H1 (cell line): ENCODE measurements around the gene ANKFN1. TPM values are rescaled to one million over a fixed set of nuclear protein-coding genes. Genes with fewer than 3 reads are reported as not detected.

Source experiments
- CTCF ChIA-PET: fragments of 300-600 bp; sonication (Branson Sonifier 250); formaldehyde crosslinking; loops from one replicate; lab custom pipeline; 2021; ENCODE audit not compliant: partially characterized antibody; lab: Charles Lee
- POLR2A ChIA-PET: fragments of 300-600 bp; sonication (Branson Sonifier 250); formaldehyde crosslinking; loops from one replicate; lab custom pipeline; 2021; ENCODE audit warnings: inconsistent platforms; ENCODE audit not compliant: partially characterized antibody; lab: Charles Lee
- DNase-seq, 2 experiments: peaks; one replicate each; pipeline versions ENCODE4 v3.0.0 to v3.0.0-alpha.2; 2010 to 2022; ENCODE audit warnings: low spot score in 2 of 2, low read depth in 1 of 2, mixed read lengths in 1 of 2
- FAIRE-seq: peaks from 2 replicates; lab custom pipeline; 2011; peaks lifted over from hg19 to GRCh38; lab: Jason Lieb, UNC
- H2AFZ ChIP-seq: 2 replicates; pipeline ENCODE4 v1.8.1; 2012; ENCODE audit warnings: low read length, inconsistent platforms
- H2AK5ac ChIP-seq: 2 replicates; pipeline ENCODE4 v1.6.1; 2013; ENCODE audit warnings: low read depth, low read length
- H2BK120ac ChIP-seq: replicated peaks from 2 replicates; pipeline ENCODE3; 2013; ENCODE audit warnings: low read depth, low read length, inconsistent platforms
- H2BK12ac ChIP-seq: 2 replicates; pipeline ENCODE4 v1.6.1; 2013; ENCODE audit warnings: low read depth, low read length
- H2BK15ac ChIP-seq: 2 replicates; pipeline ENCODE4 v1.6.1; 2013; ENCODE audit warnings: low read length
- H2BK20ac ChIP-seq: 2 replicates; pipeline ENCODE4 v1.6.1; 2013; ENCODE audit warnings: low read length
- H2BK5ac ChIP-seq: 2 replicates; pipeline ENCODE4 v1.6.1; 2013; ENCODE audit warnings: low read depth, low read length
- H3K14ac ChIP-seq: 2 replicates; pipeline ENCODE4 v1.6.1; 2013; ENCODE audit warnings: inconsistent platforms; ENCODE audit not compliant: insufficient read length
- H3K18ac ChIP-seq: 2 replicates; pipeline ENCODE4 v1.6.1; 2013; ENCODE audit warnings: low read length; ENCODE audit errors: extremely low read depth
- H3K23ac ChIP-seq: 2 replicates; pipeline ENCODE4 v1.6.1; 2013; ENCODE audit warnings: inconsistent platforms; ENCODE audit not compliant: insufficient read length
- H3K23me2 ChIP-seq: 2 replicates; pipeline ENCODE4 v1.6.1; 2013; ENCODE audit warnings: low read depth, low read length
- H3K27ac ChIP-seq: 2 replicates; pipeline ENCODE4 v1.6.1; 2011; ENCODE audit warnings: low read depth, low read length, inconsistent platforms
- H3K27me3 ChIP-seq, 4 experiments: replicated peaks in 1 of 4; 1 replicate in 1 of 4; 2 replicates in 3 of 4; pipeline versions ENCODE4 v1.6.1 to v1.8.1; 2011 to 2013; ENCODE audit warnings: low read length in 3 of 4, mild to moderate bottlenecking in 3 of 4, inconsistent platforms in 2 of 4, mixed read lengths in 2 of 4, moderate library complexity in 1 of 4; ENCODE audit not compliant: control insufficient read depth in 3 of 4, insufficient read depth in 3 of 4; ENCODE audit errors: extremely low read depth in 1 of 4
- H3K36me3 ChIP-seq, 4 experiments: 2 replicates each; pipeline versions ENCODE4 v1.6.1 to v1.8.1; 2011 to 2013; ENCODE audit warnings: mild to moderate bottlenecking in 4 of 4, low read length in 3 of 4, moderate library complexity in 2 of 4, control low read depth in 1 of 4, inconsistent platforms in 1 of 4; ENCODE audit not compliant: insufficient read depth in 4 of 4, control insufficient read depth in 2 of 4
- H3K4ac ChIP-seq: replicated peaks from 2 replicates; pipeline ENCODE3; 2013; ENCODE audit warnings: low read length, low read depth, mixed read lengths, inconsistent platforms; ENCODE audit not compliant: insufficient read length
- H3K4me1 ChIP-seq, 4 experiments: replicated peaks in 1 of 4; 1 replicate in 1 of 4; 2 replicates in 3 of 4; pipeline versions ENCODE4 v1.6.1 to v1.8.1; 2011 to 2013; ENCODE audit warnings: low read length in 3 of 4, inconsistent platforms in 2 of 4, mixed read lengths in 1 of 4; ENCODE audit not compliant: insufficient read depth in 4 of 4, control insufficient read depth in 3 of 4
- H3K4me2 ChIP-seq, 2 experiments: 2 replicates each; pipeline versions ENCODE4 v1.6.1 to v1.8.1; 2011 to 2013; ENCODE audit warnings: low read depth in 2 of 2, low read length in 2 of 2, control low read depth in 1 of 2, inconsistent platforms in 1 of 2, mild to moderate bottlenecking in 1 of 2; ENCODE audit not compliant: insufficient read depth in 1 of 2
- H3K4me3 ChIP-seq, 4 experiments: fragments of 200-600, 300-600 bp in 1 of 4; sonication (generic), shearing (Covaris generic), sonication (Bioruptor Twin) in 1 of 4; 2 replicates each; pipeline versions ENCODE4 v1.5.1 to v1.8.1; 2011 to 2016; ENCODE audit warnings: low read length in 4 of 4, low read depth in 3 of 4, control low read depth in 2 of 4, inconsistent platforms in 2 of 4, mild to moderate bottlenecking in 2 of 4, mixed read lengths in 1 of 4, moderate library complexity in 1 of 4; ENCODE audit not compliant: insufficient read depth in 2 of 4; ENCODE audit errors: extremely low read depth in 1 of 4
- H3K56ac ChIP-seq: replicated peaks from 2 replicates; pipeline ENCODE3; 2013; ENCODE audit warnings: low read depth, mild to moderate bottlenecking, mixed read lengths, low read length, inconsistent platforms; ENCODE audit not compliant: insufficient read length
- H3K79me1 ChIP-seq: 2 replicates; pipeline ENCODE4 v1.6.1; 2013; ENCODE audit warnings: low read depth, low read length, control low read depth
- H3K79me2 ChIP-seq, 2 experiments: 2 replicates each; pipeline versions ENCODE4 v1.6.1 to v1.8.1; 2012 to 2013; ENCODE audit warnings: low read length in 2 of 2, mild to moderate bottlenecking in 2 of 2, inconsistent platforms in 1 of 2; ENCODE audit not compliant: insufficient read depth in 2 of 2, control insufficient read depth in 1 of 2
- H3K9ac ChIP-seq, 4 experiments: replicated peaks in 1 of 4; 1 replicate in 1 of 4; 2 replicates in 3 of 4; pipeline versions ENCODE4 v1.6.1 to v1.8.1; 2011 to 2013; ENCODE audit warnings: low read depth in 3 of 4, low read length in 3 of 4, control low read depth in 2 of 4, mild to moderate bottlenecking in 2 of 4, moderate library complexity in 2 of 4, inconsistent platforms in 1 of 4; ENCODE audit errors: extremely low read depth in 1 of 4
- H3K9me3 ChIP-seq, 2 experiments: 2 replicates each; pipeline versions ENCODE4 v1.6.1 to v1.8.1; 2012 to 2013; ENCODE audit warnings: mild to moderate bottlenecking in 2 of 2, moderate library complexity in 2 of 2, control low read depth in 1 of 2, inconsistent platforms in 1 of 2, low read depth in 1 of 2, low read length in 1 of 2, mixed read lengths in 1 of 2; ENCODE audit not compliant: insufficient read depth in 2 of 2
- H4K20me1 ChIP-seq, 2 experiments: replicated peaks in 1 of 2; 2 replicates each; pipeline versions ENCODE3 to v1.8.1; 2011 to 2013; ENCODE audit warnings: inconsistent platforms in 2 of 2, low read length in 2 of 2, mild to moderate bottlenecking in 1 of 2; ENCODE audit not compliant: insufficient read depth in 2 of 2, control insufficient read depth in 1 of 2
- H4K5ac ChIP-seq: 2 replicates; pipeline ENCODE4 v1.6.1; 2013; ENCODE audit warnings: low read length, low read depth, mixed read lengths, inconsistent platforms; ENCODE audit not compliant: insufficient read length
- H4K8ac ChIP-seq: 2 replicates; pipeline ENCODE4 v1.8.0; 2013; ENCODE audit warnings: mild to moderate bottlenecking, moderate library complexity, low read length, inconsistent platforms; ENCODE audit not compliant: insufficient read depth; ENCODE audit errors: extremely low read depth
- H4K91ac ChIP-seq: replicated peaks from 2 replicates; pipeline ENCODE3; 2013; ENCODE audit warnings: low read length, mixed read lengths, inconsistent platforms; ENCODE audit not compliant: insufficient read length
- KDM1A ChIP-seq: fragments of 200-600, 300-600 bp; sonication (generic); IDR thresholded peaks from 2 replicates; pipeline ENCODE4 v1.7.1; 2016; ENCODE audit warnings: mild to moderate bottlenecking, low read length, borderline replicate concordance
- NANOG ChIP-seq: IDR thresholded peaks from 2 replicates; pipeline ENCODE4 v1.6.1; 2011; ENCODE audit warnings: low read length, low read depth, mild to moderate bottlenecking, inconsistent platforms; ENCODE audit not compliant: insufficient read depth, poor library complexity, severe bottlenecking
- POLR2AphosphoS5 ChIP-seq: IDR thresholded peaks from 2 replicates; pipeline ENCODE4 v1.6.1; 2011; ENCODE audit warnings: low read depth, low read length
- TAF1 ChIP-seq: IDR thresholded peaks from 2 replicates; pipeline ENCODE4 v1.6.1; 2011; ENCODE audit warnings: mild to moderate bottlenecking, low read depth, low read length
- WGBS, 2 experiments: shearing (Covaris generic) in 1 of 2; methylation state at CpG; one replicate each; pipeline versions ENCODE4 v1.1.6 to v1.1.7; 2013 to 2015; ENCODE audit warnings: low lambda C conversion rate in 2 of 2, mixed read lengths in 2 of 2, inconsistent platforms in 1 of 2, low coverage in 1 of 2, missing lambda C conversion rate in 1 of 2; ENCODE audit not compliant: insufficient replicate concordance in 2 of 2, insufficient coverage in 1 of 2, insufficient read length in 1 of 2; ENCODE audit errors: extremely low coverage in 1 of 2, missing lambda C conversion rate in 1 of 2; 5-methylcytosine and 5-hydroxymethylcytosine counted together
- polyA plus RNA-seq, 7 experiments: library from polyadenylated mRNA; depleted of rRNA in 3 of 7; stranded (reverse) in 5 of 7; unstranded in 2 of 7; fragments of >200 nt in 5 of 7; fragments of 200-250 nt in 2 of 7; gene quantifications; 1 replicate in 5 of 7; 2 replicates in 1 of 7; 4 replicates in 1 of 7; pipeline versions ENCODE4 v1.2.1 to v1.2.3, GENCODE V29; 2011 to 2013; ENCODE audit warnings: missing spikeins in 2 of 7, mixed read lengths in 2 of 7
- total RNA-seq: library from RNA; stranded (reverse); fragmentation: NEBNext Ultra II Directional; extraction: Animal tissue kit (Norgen Biotek cat#: 25700); gene quantifications from 2 replicates; pipeline ENCODE4 v1.2.1, GENCODE V29; 2021

Gene ANKFN1
- total and polyA plus RNA-seq, 2 of the 8 experiments (the other 6 are each of a cell fraction or from before 2014, with no cell fraction given), result not detected

- no peak for FAIRE-seq
- POLR2A ChIA-PET, result no interaction called here
Observed at GRCh38 chr17:56317351-56318208, 164.3 kb downstream of the ANKFN1 start.

More at GRCh38 chr17:56317351-56318208, 164.3 kb downstream of the ANKFN1 start:
- no peak overlapping the region for H3K9ac ChIP-seq
- H3K4me2 ChIP-seq, result no peak overlapping the region
- H2AK5ac ChIP-seq, result no peak overlapping the region
- no peak overlapping the region for H3K18ac ChIP-seq
- H3K27ac ChIP-seq, result no peak overlapping the region
- no peaks in the 10 kb centered on the region for H4K20me1 ChIP-seq
- DNase-seq, result no peak
- H3K4ac ChIP-seq, result no peak overlapping the region
- CTCF ChIA-PET, result interaction anchor here (0.7 to 1.6 kb wide), 9 partner anchors 54 to 507 kb away, joined by 3 to 6 read pairs (median 3); no protein-coding TSS in a partner anchor
- 82% methylated on average over 4 of the region's 4 CpGs; no CpG with 5 or more reads in 1 of the 2 experiments for WGBS, 2 experiments
- no peak overlapping the region for H3K4me3 ChIP-seq
- no peaks in the 10 kb centered on the region for H3K79me1 ChIP-seq
- H2BK120ac ChIP-seq, result no peak overlapping the region
- H3K79me2 ChIP-seq, result no peaks in the 10 kb centered on the region
- no peak overlapping the region for H4K5ac ChIP-seq
- no peak overlapping the region for H2BK5ac ChIP-seq
- TF ChIP-seq NANOG, result no peak
- no peak for TF ChIP-seq POLR2AphosphoS5
- TF ChIP-seq TAF1, result no peak
- no peak for TF ChIP-seq KDM1A
- TF ChIP-seq, all 59 proteins: peak for 0
- Histone ChIP-seq H3K23me2 (no peaks in the 10 kb centered on the region), H2BK12ac (no peak overlapping the region), H4K8ac (no peak overlapping the region), H3K56ac (no peak overlapping the region), H3K14ac (no peak overlapping the region), H3K9me3 (no peaks in the 10 kb centered on the region), H4K91ac (no peak overlapping the region), H2BK15ac (no peak overlapping the region), H3K27me3 (peaks cover 0 to 1% (median 0%) of the 10 kb centered on the region in 4 experiments; a peak in 1 of 7 replicates), H3K4me1 (peaks cover 0 to 6% (median 2%) of the 10 kb centered on the region in 4 experiments; a peak in 3 of 7 replicates), H3K23ac (no peak overlapping the region), H2AFZ (no peak overlapping the region), H3K36me3 (no peaks in the 10 kb centered on the region), H2BK20ac (no peak overlapping the region)
